Type B pancreatic cell (in vitro differentiated cells): Measurements from ENCODE around the gene HOXD13. TPM values are rescaled to one million over a fixed set of nuclear protein-coding genes. Genes with fewer than 3 reads are reported as not detected.

ENCODE experiments used
- DNase-seq: peaks from one replicate; pipeline ENCODE4 v3.0.0; 2021; ENCODE audit warnings: mixed read lengths; ENCODE audit not compliant: unreplicated experiment; ENCODE audit errors: extremely low spot score
- H3K27ac Mint-ChIP-seq: 2 replicates; pipeline ENCODE4 v1.8.0; 2021; ENCODE audit warnings: mild to moderate bottlenecking, mixed read lengths
- H3K27me3 Mint-ChIP-seq: 2 replicates; pipeline ENCODE4 v1.8.0; 2021; ENCODE audit warnings: mixed read lengths
- H3K36me3 Mint-ChIP-seq: 2 replicates; pipeline ENCODE4 v1.8.0; 2021; ENCODE audit warnings: mixed read lengths
- H3K4me1 Mint-ChIP-seq: one replicate; pipeline ENCODE4 v1.8.0; 2021; ENCODE audit warnings: mixed read lengths; ENCODE audit not compliant: unreplicated experiment
- H3K4me3 Mint-ChIP-seq: 2 replicates; pipeline ENCODE4 v1.8.0; 2021; ENCODE audit warnings: mild to moderate bottlenecking, mixed read lengths
- H3K9me3 Mint-ChIP-seq: 2 replicates; pipeline ENCODE4 v1.8.0; 2021; ENCODE audit warnings: mixed read lengths
- CTCF ChIP-seq: fragments of 200-600 bp; sonication (generic); conservative IDR thresholded peaks from 2 replicates; pipeline ENCODE4 v1.5.0; 2021; ENCODE audit warnings: antibody characterized with exemption, mild to moderate bottlenecking
- total RNA-seq: library from RNA; stranded (reverse); gene quantifications from 2 replicates; pipeline ENCODE4 v1.2.1, GENCODE V29; 2021; ENCODE audit warnings: low replicate concordance

HOXD13 gene
- total RNA-seq, 1 donor from 2014 or later: 0.43 TPM

DNA sequence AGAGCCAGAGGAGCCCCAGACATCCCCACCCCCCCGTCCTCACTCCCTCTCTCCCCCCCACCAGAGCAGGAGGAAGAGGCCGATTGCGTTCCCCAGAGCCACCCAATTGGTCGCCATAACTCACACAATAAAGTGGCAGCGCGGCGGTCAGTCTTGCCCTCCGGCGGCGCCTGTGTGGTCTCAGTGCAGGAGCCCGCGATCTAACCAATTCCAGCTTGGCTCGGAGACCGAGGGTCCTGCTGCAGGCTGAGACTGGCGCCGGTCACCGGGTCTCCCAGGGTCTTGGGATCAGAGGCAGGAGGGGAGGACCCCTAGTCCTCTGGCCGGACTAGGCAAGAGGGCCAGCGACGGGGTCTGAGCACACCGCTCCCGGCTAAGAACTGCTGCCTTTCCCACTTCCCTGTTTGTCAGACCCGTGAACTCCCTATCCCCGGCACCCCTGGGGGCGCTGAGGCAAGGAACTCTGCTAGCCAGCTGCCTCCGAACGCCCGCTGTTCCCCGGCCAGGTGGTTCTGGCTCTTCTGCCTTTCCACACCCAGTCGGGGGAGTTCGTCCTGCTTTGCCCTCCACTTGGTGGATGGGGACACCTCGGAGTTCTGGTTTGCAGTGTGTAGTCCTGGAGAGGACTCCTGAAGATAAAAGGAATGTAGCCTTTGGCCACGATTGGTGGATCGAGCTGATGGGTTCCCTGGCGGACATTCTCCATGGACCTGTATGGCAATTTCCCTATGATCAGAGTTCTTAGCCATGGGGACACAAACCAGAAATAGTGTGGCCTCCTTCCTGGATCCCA lies 6.0 kb downstream of the HOXD13 start:
- Mint-ChIP-seq H3K27me3 (peaks cover 98% of the 10 kb centered on the region), H3K27ac (no peak overlapping the region), H3K9me3 (no peaks in the 10 kb centered on the region), H3K4me1 (peaks cover 4% of the 10 kb centered on the region), H3K4me3 (peak overlapping the region; percentile 86), H3K36me3 (no peaks in the 10 kb centered on the region)
- TF ChIP-seq CTCF: no peak
- peak; percentile 70 for DNase-seq

- Mint-ChIP-seq H3K4me3 (peak overlapping the region; percentile 66), H3K4me1 (peaks cover 4% of the 10 kb centered on the region), H3K9me3 (no peaks in the 10 kb centered on the region), H3K36me3 (no peaks in the 10 kb centered on the region), H3K27ac (no peak overlapping the region), H3K27me3 (peaks cover 98% of the 10 kb centered on the region)
- peak; percentile 59 for DNase-seq
- TF ChIP-seq CTCF: no peak
Observed at GRCh38 chr2:176099159-176099727, 6.7 kb downstream of the HOXD13 start.

GRCh38 chr2:176099728-176100546 lies 7.4 kb downstream of the HOXD13 start, which contains the start of gene HOXD12:
Gene HOXD12 (plus strand): TSS chr2:176099795. CDS start chr2:176099802, 7 bp downstream.
- no peak within 1 kb of the TSS for H3K27ac Mint-ChIP-seq
- DNase-seq: peak; percentile 66
- peaks cover 7% of the 10 kb centered on the region for H3K4me1 Mint-ChIP-seq

GRCh38 chr2:176100547-176101140 lies 8.1 kb downstream of the HOXD13 start:
- TF ChIP-seq CTCF: no peak
- no peak overlapping the region for H3K4me3 Mint-ChIP-seq
- H3K9me3 Mint-ChIP-seq: no peaks in the 10 kb centered on the region
- peaks cover 10% of the 10 kb centered on the region for H3K4me1 Mint-ChIP-seq
- H3K27ac Mint-ChIP-seq: no peak overlapping the region
- H3K27me3 Mint-ChIP-seq: peaks cover 98% of the 10 kb centered on the region
- no peaks in the 10 kb centered on the region for H3K36me3 Mint-ChIP-seq
- peak; percentile 64 for DNase-seq

More at GRCh38 chr2:176099728-176100546, 7.4 kb downstream of the HOXD13 start, which contains the start of gene HOXD12:
- no peak for TF ChIP-seq CTCF
- H3K9me3 Mint-ChIP-seq: no peaks in the 10 kb centered on the region
- no peaks in the 10 kb centered on the region for H3K36me3 Mint-ChIP-seq
- peaks cover 98% of the 10 kb centered on the region for H3K27me3 Mint-ChIP-seq
- H3K4me3 Mint-ChIP-seq: peak within 1 kb of the TSS; percentile 66

DNA sequence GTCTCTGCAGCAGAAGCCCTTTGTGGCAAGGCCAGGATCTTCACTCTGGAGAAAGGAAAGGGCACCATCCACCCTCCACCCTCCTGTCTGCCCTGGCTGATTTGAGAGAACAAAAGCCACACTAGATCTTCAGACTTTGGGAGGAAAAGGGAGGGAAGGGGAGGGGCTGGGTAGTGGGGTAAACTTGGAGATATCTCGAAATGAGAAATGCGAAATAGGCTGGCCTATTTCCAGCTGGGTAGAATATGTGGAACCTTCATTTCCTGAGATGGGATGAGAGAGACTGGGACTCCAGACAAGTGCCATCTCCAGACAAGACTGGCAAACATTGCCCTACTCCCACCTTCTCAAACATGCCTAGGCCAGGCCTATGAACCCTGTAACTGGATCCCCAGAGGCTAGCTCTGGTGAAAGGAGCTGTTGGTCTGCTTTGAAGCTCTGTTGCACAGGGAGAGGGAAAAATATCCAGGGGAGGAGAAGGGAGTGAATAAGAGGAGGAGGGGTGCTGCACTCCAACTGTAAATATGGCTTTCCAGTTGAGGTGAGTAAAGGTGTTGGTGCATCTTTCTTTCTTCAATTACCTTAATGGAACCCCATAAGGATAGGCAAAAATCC lies 8.8 kb downstream of the HOXD13 start:
- no peak for TF ChIP-seq CTCF
- Mint-ChIP-seq H3K9me3 (no peaks in the 10 kb centered on the region), H3K27me3 (peaks cover 98% of the 10 kb centered on the region), H3K4me3 (no peak overlapping the region), H3K36me3 (no peaks in the 10 kb centered on the region), H3K4me1 (peaks cover 16% of the 10 kb centered on the region), H3K27ac (no peak overlapping the region)
- no peak for DNase-seq
